ENCODE results near the gene FAM78A.
"Not testable (repeated sequence)": the region's sequence is repeated elsewhere in the genome, so short reads cannot be mapped to it uniquely, and the experiment has no call there.

Gene FAM78A

GRCh38 chr9:131278702-131279111, 2.4 kb upstream of the FAM78A start:
- peak; percentile 5 for ATAC-seq
- Mint-ChIP-seq H3K9me3 (no peaks in the 10 kb centered on the region), H3K4me3 (peak overlapping the region; percentile 98), H3K36me3 (peaks cover 28% of the 10 kb centered on the region), H3K4me1 (peaks cover 24% of the 10 kb centered on the region), H3K27ac (peak overlapping the region; percentile 89)
- peak in 1 of 2 donors; percentile 73 for DNase-seq (ENCODE audit: low spot score in 2 of 2)

DNA sequence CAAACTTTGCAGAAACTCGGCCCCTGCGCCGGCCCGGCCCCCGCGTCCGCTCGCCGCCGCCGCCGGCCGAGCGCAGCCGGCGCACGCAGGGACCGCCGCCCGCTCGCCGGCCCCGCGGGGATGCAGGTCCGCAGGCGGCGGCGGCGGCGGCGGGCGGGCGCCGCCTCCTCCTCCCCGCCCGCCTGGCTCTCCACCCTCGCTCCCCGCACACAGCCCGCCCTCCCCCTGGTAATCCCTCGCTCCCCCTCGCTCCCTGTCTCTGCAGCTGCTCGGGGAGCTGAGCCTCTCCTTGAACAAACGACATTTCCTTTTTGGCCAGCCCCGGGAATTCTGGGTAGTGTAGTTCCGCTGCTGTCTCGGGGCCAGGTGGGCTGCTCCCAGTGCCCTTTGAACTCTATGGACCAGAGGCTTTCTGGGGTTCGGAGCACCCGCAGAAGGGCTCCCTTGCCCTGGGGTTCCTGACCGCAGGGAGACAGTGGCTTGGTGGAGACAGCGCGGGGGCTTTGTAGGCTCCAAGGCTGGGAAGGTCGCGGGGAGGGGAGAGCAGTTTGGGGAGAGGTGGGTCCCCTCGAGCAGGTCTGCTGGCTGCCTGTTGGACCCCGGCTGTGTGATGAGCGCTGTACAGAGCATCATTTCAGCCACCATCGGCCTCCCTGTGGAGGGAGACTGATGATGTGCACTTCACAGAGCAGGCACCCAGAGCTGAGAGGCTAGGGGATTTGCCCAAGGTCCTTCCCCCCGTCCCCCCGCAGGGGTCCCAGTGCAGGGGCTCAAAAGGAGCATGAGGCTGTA, 1.8 kb upstream of the FAM78A start:
- peak in 1 of 2 donors; percentile 79 for DNase-seq (ENCODE audit: low spot score in 2 of 2)
- Mint-ChIP-seq H3K4me1 (peaks cover 29% of the 10 kb centered on the region), H3K36me3 (peaks cover 33% of the 10 kb centered on the region), H3K4me3 (peak overlapping the region; percentile 98), H3K27ac (peak overlapping the region; percentile 89), H3K9me3 (no peaks in the 10 kb centered on the region)
- ATAC-seq = peak; percentile 62

- H3K4me3 Mint-ChIP-seq = peak overlapping the region; percentile 98
- H3K9me3 Mint-ChIP-seq = no peaks in the 10 kb centered on the region
- H3K4me1 Mint-ChIP-seq = peaks cover 34% of the 10 kb centered on the region
- peak in 1 of 2 donors; percentile 73 for DNase-seq (ENCODE audit: low spot score in 2 of 2)
- H3K27ac Mint-ChIP-seq = peak overlapping the region; percentile 89
- H3K36me3 Mint-ChIP-seq = peaks cover 40% of the 10 kb centered on the region
- ATAC-seq = peak; percentile 2
These were observed 1.1 kb upstream of the FAM78A start for GRCh38 chr9:131277287-131277909.

GRCh38 chr9:131276891-131277286, 579 bp upstream of the FAM78A start:
- peak; percentile 43 for ATAC-seq
- H3K27ac Mint-ChIP-seq = no peak overlapping the region

DNA sequence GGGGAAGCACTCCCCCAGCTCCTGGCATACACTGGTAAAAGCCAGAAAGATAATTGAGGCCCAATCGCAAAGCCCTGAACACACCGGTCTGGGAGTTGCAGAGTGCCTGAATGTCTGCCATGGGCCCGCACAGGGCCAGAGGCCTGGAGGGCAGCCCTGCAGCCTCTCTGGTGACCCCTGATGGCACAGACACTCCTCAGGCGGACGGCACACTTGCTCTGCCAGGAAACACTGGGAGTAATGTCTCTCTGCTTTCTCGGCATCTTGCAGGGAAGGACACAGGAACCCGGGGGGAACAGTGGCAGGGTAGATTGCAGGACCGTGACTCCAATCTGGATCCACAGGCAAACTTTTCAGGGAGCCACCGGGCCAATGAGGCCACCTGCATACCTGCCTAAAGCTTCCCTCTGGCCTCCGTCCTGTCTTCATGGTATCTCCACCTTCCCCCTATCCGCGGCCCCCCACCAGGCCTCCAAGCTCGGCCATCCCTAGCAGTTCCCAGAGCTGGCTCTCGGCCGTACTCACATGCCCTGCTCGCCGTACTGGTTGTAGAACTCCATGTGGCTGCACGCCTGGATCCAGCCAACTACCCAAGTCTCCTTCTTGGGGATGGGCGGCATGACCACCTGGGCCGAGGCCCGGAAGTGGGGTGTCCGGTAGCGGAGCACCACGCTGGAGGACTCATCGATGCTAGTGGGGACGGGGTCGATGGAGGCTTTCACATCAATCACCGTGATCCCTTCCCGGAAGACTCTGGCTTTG, 797 bp downstream of the FAM78A start:
- Mint-ChIP-seq H3K9me3 (no peaks in the 10 kb centered on the region), H3K4me1 (peaks cover 44% of the 10 kb centered on the region), H3K27ac (peak overlapping the region; percentile 97), H3K36me3 (peaks cover 59% of the 10 kb centered on the region), H3K4me3 (peak overlapping the region; percentile 98)
- DNase-seq (ENCODE audit: low spot score in 2 of 2) = peak in 1 of 2 donors; percentile 74
- peak; percentile 23 for ATAC-seq

More at GRCh38 chr9:131276891-131277286, 579 bp upstream of the FAM78A start:
- no peak for DNase-seq (ENCODE audit: low spot score in 2 of 2)
- H3K9me3 Mint-ChIP-seq = no peaks in the 10 kb centered on the region
- peak overlapping the region; percentile 98 for H3K4me3 Mint-ChIP-seq
- peaks cover 34% of the 10 kb centered on the region for H3K4me1 Mint-ChIP-seq
- peaks cover 45% of the 10 kb centered on the region for H3K36me3 Mint-ChIP-seq

DNA sequence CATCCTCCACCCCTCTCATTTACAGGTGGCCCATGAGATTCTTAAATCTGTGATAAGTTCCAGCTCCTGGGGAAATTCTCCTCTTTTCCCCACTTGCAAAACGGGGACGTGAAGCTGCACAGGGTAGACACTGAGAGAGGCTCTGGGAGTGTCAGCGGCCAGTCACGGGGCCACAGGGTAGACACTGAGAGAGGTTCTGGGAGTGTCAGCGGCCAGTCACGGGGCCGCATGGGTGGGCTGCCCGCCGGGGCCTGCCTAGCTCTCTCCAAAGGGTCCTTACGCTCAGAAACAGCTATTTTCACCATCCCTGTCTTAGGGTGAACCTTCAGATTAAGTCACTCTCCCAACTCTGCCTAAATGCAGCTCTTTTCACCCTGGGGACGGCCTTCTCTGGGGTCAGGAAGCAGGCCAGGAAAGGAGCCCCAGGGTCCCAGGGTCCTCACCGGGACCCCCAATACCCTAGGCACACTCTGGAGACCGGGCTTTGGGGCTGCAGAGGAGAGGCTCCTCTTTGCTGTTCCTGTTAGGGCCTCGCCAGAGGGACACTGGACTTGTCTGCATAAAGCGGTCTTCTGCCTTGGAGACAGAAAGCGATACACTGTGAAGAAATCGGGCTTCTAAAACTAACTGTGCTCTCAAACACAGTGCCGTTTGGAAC, 1.5 kb downstream of the FAM78A start:
- Mint-ChIP-seq H3K27ac (peak overlapping the region; percentile 97), H3K4me1 (peaks cover 51% of the 10 kb centered on the region), H3K9me3 (no peaks in the 10 kb centered on the region), H3K36me3 (peaks cover 64% of the 10 kb centered on the region), H3K4me3 (peak overlapping the region; percentile 98)
- ATAC-seq (peak; percentile 43), DNase-seq (ENCODE audit: low spot score in 2 of 2) (peak in 1 of 2 donors; percentile 69)

DNA sequence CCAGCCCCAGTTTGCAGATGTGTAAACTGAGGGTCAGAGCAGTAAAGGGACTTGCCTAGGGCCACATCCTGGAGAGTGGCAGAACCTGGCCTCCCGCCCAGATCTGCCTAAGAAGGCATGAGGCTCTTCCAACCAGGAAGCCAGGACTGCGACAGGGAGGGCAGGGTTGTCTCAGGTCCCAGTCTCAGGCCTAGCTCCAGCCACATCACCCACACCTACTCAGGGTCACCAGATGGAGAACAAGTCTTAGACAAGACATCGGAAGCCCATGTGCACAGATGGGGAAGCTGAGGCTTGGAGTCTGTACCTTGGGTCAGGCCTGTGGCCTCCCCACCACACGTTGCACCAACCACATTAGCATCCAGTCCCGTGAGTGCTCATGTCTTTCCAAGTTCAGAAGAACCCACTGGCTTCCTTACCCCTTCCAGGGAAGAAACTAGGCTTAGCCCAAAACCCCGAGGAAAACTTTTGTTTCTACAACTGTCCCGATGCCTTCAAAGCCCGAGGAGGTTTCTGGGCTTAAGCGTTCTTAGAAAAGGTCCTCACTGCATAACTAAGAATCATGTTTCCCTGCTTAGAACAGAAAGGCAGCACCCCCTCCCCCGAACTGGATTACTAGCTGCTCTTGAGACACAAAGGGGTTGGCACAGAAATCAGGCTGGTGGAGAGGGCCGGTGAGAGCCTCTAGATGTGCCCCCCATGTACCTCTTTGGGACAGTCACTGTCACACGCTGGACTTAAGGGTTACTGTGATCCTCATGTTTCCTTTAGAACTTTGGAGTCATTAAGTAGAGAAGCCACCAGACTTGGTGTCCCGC, 2.2 kb downstream of the FAM78A start:
- Mint-ChIP-seq H3K4me3 (peak overlapping the region; percentile 98), H3K36me3 (peaks cover 70% of the 10 kb centered on the region), H3K27ac (peak overlapping the region; percentile 97), H3K4me1 (peaks cover 56% of the 10 kb centered on the region), H3K9me3 (no peaks in the 10 kb centered on the region)
- ATAC-seq (no peak), DNase-seq (ENCODE audit: low spot score in 2 of 2) (peak in 1 of 2 donors; percentile 65)

DNA sequence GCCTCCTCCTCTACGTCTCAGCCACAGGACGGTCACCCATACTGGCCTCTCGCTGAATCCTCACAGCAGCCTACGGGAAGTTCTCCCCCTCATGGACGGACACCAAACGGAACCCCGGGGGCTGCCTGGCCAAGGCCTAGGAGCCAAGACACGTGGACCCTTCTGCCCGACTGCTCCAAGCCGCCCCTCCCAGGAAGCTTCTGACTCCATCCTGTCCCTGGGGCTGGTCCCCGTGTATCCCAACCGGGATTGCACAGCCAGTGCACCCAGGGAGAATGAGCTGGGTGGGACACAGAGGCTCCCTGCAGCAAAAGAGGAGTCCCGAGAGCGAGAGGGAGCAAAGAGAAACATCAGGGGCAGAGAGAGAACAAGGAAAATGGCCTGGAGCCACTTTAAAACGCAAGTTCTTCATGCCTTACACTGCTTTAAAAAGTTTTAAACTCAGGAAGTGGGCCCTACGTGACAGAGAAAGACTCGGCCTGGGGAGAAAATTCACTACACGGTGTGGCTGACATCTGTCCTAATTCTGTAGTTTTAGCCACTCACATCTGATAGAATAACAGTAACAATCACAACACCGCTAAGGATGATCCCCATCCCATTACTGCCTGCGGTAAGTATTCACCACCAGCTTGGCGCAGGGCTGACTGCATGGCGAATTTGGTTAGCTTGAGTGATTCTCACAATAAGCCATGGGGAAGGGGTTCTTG, 3.0 kb downstream of the FAM78A start:
- peak overlapping the region; percentile 98 for H3K4me3 Mint-ChIP-seq
- H3K36me3 Mint-ChIP-seq = peaks cover 77% of the 10 kb centered on the region
- peak overlapping the region; percentile 97 for H3K27ac Mint-ChIP-seq
- DNase-seq (ENCODE audit: low spot score in 2 of 2) = peak in 1 of 2 donors; percentile 69
- H3K9me3 Mint-ChIP-seq = no peaks in the 10 kb centered on the region
- ATAC-seq = no peak
- H3K4me1 Mint-ChIP-seq = peaks cover 53% of the 10 kb centered on the region

- ATAC-seq = no peak
- peak overlapping the region; percentile 97 for H3K27ac Mint-ChIP-seq
These were observed 4.1 kb downstream of the FAM78A start for GRCh38 chr9:131272212-131272611.

GRCh38 chr9:131271506-131271931, 4.8 kb downstream of the FAM78A start:
- DNase-seq (ENCODE audit: low spot score in 2 of 2) (no peak), ATAC-seq (no peak)
- Mint-ChIP-seq H3K4me1 (peaks cover 61% of the 10 kb centered on the region), H3K36me3 (peaks cover 86% of the 10 kb centered on the region), H3K27ac (peak overlapping the region; percentile 97), H3K4me3 (peak overlapping the region; percentile 98), H3K9me3 (no peaks in the 10 kb centered on the region)

More at GRCh38 chr9:131272212-131272611, 4.1 kb downstream of the FAM78A start:
- Mint-ChIP-seq H3K4me3 (peak overlapping the region; percentile 98), H3K4me1 (peaks cover 54% of the 10 kb centered on the region), H3K36me3 (peaks cover 79% of the 10 kb centered on the region), H3K9me3 (no peaks in the 10 kb centered on the region)
- no peak for DNase-seq (ENCODE audit: low spot score in 2 of 2)

GRCh38 chr9:131271016-131271273, 5.4 kb downstream of the FAM78A start:
- peak overlapping the region; percentile 98 for H3K4me3 Mint-ChIP-seq
- peaks cover 67% of the 10 kb centered on the region for H3K4me1 Mint-ChIP-seq
- H3K27ac Mint-ChIP-seq = peak overlapping the region; percentile 97
- not testable (repeated sequence) for DNase-seq (ENCODE audit: low spot score in 2 of 2); ATAC-seq; H3K9me3 Mint-ChIP-seq
- peaks cover 86% of the 10 kb centered on the region for H3K36me3 Mint-ChIP-seq

DNA sequence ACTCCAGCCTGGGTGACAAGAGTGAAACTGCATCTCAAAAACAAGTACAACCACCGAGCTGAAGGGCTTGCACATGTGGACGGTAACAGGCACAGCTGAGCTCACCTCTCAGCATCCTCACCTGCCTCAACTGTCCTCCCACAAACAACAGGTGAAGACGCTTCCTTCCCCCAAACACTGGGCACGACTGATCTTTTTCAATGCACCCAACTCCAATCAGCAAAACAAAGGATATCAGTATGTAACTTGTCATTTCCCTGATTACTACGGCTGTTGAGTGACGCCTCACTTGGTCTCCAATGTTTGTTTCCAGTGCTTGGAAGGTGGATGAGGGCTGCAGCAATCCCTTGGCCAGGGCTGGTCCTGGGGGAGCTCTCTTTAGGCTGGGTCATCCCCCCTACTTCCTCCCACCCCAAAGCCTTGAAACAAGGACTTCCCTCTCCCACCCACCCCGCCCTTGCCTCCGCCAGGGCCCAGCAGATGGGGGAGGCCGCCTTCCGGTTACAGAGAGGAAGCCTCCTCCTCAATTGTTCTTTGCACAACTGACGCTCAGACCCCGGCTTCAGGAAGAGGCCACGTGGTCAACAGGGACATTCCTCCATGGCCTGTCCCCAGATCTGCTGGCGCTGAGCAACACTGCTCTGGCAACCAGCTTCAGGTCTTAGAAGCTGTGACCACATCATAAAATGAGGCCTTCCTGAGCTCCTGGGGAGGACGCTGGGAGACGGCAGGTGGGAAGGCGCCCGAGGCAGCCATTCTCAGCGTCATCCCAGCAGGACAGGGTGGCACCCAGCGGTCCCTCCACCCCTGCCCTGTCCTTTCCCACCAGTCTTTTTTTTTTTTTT, 5.9 kb downstream of the FAM78A start:
- Mint-ChIP-seq H3K36me3 (peaks cover 83% of the 10 kb centered on the region), H3K4me3 (peak overlapping the region; percentile 98)

More for the DNA sequence above, 5.9 kb downstream of the FAM78A start:
- DNase-seq (ENCODE audit: low spot score in 2 of 2) (peak in 1 of 2 donors; percentile 76), ATAC-seq (peak; percentile 36)
- H3K4me1 Mint-ChIP-seq = peaks cover 70% of the 10 kb centered on the region
- H3K9me3 Mint-ChIP-seq = no peaks in the 10 kb centered on the region
- peak overlapping the region; percentile 97 for H3K27ac Mint-ChIP-seq
